Putamen (tissue), 1 donor: ENCODE measurements around the gene TMEM253.

Source experiments
- DNase-seq: peaks from one replicate; pipeline ENCODE4 v3.0.0-alpha.2; 2016; ENCODE audit warnings: low spot score

Gene TMEM253

DNA sequence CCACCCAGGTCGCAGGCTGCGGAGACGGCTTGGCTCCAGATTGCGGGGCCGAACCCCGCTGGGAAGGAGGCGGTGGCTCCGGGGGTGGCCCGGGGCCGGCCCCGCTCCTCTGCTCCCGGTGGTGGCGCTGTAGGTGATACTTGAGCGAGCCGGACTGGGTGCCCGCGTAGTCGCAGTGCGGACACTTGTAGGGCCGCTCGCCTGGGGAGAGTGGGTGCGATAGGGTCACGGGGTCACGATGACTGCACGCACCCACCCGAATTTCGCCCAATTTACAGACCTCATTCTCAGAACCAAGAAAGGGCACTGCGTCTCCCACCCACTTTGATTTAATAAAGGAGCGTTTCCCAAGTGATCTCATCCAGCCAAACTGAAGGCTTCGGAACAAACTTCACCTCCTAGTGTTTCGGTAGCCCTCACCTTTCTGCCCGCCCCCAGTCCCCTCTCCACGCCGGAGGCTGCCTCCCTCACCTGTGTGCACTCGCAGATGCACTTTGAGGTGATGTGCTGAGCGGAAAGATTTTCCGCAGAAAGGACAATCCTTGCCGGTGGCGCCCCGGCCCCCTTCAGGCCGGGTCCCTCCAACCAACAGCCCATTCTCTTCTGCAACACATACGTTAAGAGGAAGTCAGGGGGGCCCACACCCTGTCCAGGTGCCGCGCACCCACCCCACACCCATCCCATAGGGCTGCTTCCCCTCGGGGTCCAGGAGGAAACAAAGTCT, 9.8 kb upstream of the TMEM253 start:
- DNase-seq, result no peak

DNA sequence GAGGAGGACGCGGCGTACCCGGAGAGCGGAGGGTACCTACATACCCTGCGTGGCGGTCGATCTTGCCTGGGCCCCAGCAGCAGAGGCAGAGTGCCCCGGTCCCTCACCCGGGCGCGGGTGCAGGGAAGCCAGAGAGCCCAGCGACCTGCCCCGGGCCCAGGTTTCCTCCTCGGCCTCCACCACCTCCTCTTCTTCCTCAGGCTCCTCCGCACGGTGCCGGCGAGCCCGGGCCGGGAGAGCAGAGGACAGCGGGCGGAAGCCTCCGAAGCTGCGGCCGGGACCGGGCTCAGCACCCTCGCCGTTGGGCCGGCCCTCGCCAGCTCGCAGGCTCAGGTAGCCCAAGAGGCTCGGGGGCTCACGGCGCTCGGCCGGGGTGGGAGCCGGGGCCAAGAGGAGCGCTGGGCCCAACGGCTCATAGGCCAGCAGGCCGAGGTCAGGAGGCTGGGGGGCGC, 9.0 kb upstream of the TMEM253 start:
- no peak for DNase-seq

DNA sequence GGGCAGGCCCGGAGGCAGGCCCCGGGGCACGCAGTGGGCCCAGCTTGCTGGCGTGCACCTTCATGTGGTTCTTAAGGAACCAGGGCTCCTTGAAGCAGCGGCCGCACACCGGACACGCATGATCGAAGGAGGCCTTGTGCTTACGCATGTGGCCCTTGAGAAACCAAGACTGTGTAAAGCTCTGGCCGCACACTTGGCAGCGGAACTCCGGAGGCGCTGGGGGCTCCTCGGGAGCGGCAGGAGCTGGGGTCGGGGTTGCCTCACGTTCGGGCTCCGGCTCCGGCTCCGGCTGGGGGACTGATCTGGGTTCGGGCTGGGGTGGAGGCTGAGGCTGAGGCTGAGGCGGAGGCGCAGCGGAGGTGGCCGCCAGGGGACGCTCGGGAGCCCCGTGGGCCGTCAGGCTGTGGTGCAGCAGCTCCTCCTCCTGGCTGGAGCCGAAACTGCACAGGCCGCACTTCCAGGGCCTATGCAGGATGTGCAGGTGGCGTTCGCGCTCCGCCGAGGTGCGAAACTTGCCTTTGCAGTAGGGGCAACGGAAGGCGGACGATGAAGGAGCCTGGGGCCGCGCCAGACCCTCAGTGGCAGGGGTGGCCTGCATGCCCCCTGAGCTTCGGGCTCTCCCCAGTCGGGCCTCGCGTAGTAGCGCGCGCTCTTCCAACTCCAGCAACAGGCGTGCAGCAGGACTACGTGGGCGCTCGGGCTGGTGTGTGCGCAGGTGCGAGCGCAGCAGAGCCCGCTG, 8.4 kb upstream of the TMEM253 start:
- peak; percentile 56 for DNase-seq

DNA sequence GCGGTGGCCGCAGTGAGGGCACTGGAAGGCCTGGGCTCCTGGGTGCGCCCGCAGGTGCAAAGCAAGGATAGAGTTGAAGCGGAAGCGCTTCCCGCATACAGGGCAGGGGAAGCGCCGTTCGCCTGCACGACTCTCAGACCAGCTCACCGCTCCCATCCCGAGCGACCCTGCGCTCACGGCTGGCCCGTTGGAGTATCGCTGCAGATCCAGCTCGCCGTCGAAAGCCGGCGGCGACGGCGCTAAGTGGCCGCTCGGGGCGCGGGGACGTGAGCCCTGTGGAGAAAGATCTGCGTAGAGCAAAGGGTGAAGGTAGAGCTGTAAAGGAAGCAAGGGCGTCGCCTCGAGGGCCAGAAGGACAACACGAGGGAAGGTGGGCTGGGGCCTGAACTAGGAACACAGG, 7.8 kb upstream of the TMEM253 start:
- no peak for DNase-seq

DNA sequence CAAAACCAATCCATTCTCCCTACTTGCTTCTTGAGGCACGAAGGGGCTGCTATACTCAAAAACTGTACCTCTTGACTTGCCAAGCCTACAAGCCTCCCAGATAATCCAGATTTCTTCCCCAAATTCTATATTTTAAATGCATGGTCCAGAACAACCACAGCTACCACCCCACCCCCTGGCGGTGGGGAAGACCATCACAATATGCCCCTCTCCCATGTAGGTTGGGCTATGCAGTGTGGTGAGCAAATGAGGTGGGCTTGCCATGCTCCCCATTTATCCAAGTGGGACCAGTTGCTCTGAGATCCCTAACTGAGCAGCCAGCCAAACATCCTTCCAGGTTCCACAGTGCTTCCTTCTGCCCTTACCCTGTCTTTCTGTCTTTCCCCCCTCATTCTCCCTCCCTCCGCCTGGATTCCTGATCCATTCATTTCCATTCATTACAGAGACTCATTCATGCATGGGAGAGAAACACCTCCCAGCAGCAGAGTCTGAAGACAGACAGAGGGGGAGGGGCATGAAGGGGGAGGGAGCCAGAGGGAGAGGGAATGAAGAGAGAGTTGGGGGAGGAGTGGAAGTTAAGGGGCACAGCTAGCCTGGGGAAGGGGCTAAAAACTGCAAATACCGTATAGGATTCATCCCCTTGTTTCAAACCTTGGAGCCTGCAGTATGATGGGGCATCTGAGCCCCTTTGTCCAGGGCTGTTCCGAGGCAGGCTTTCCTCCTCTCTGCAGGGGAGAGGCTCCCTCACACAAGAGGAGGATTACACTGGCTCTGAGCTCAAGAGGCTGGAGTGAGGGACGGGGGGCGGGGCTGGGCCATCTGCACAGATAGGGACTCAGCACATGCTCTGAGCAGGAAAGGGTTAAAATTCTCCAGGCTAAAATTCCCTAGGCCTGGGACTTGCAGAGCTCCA, 6.8 kb upstream of the TMEM253 start:
- no peak for DNase-seq

DNA sequence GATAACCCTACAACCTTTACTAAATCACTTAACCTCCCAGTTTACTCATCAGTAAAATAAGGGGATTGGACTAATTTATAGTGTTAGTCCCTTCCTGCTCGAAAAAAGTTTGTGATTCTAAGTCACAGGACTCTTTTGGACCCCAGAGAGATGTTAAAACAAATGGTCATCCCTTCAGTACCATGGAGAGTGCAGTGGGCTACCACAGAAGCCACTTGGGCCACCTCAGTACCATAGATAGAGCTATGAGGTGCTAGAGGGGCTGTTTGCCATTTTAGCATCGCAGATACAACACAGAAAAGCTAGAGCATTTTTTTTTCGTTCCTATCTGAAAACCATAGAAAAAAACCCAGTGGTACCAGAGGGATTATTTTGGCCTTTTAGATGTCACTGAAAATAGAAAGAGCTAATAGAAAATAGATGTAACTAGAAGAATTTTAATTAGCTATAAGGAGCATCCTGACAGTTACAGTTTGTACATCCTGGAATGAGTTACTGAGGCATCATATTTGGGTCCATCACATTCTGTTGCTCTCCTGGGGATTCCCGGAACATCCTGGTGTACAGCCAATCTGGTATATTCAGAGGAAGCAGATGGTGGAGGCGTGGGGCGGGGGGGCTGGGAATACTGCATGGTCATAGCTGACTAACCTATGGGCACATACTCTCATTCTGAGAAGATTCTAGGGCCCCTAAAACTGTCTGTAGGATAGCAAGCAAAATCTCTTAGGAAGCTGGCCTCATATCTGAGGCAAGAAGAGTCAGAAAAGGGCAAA, 5.2 kb upstream of the TMEM253 start:
- no peak for DNase-seq

DNA sequence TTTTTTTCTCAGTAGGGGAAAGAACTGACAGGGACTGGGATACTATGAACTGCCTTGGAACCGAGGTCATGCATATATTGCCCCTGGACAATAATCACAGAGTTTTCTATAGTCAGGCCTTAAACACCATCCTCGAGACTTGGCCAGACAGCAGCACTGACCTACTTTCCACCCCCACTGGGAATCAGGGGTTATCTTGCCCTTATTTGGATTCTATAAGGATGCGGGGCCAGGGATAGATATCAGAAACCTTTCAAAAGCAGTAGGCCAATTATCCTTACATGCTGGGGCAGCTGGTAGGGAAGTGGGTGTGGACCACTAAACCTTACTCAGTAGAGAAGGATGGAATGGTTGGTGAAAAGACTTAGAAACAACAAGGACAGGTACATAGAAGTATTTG, 4.4 kb upstream of the TMEM253 start:
- DNase-seq, result no peak

DNA sequence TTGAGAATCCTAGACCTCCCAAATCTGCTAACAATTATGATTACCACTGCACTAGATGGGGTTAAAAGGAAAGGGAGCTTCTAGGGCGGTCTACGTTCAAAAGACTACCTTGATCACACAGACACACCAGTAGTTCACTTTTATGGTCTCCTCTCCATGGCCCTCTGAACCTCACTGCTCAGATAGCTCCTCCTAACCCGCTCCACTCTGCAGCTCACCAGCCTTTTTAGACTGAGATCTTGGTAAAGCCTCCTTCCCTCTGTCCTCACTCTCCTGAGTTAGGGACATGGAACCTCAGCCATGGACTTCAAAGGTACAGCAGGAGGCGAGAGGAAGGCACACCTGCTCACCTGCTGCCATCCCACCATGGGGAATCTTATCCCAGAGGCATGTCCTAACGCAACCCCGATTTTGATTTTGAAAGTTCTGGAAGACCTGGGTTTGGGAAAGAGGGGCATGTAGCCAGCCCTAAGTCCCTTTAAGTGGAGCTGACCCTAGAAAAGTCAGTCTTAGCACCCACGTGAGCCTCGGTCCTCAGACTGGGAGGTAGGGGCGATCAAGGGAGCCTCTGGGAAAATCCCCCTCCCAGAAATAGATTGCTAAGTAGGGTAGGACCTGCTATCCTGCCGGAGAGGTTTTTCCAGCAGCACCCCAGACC, 3.8 kb upstream of the TMEM253 start:
- no peak for DNase-seq

DNA sequence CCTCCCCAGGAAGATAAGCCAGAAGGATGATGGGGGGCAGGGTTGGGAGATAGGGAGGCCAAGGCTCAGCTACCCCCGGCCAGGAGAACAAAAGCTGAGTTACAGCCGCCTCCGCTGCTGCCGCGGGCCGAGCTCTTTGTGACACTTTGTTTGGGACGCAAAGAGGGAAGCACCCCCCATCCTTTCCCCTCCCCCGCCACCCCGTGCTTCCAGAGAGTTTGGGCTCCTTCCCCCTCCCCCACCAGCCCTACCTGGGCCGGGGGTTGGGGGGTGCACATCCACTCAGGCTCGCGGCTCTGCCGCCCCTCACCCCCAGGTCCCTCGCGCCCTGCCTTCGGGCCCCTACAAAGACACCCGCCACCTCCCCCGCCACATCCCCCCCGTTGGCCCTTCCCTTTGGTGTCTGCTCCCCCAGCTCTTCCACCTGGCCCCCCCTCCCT, 3.2 kb upstream of the TMEM253 start:
- no peak for DNase-seq

DNA sequence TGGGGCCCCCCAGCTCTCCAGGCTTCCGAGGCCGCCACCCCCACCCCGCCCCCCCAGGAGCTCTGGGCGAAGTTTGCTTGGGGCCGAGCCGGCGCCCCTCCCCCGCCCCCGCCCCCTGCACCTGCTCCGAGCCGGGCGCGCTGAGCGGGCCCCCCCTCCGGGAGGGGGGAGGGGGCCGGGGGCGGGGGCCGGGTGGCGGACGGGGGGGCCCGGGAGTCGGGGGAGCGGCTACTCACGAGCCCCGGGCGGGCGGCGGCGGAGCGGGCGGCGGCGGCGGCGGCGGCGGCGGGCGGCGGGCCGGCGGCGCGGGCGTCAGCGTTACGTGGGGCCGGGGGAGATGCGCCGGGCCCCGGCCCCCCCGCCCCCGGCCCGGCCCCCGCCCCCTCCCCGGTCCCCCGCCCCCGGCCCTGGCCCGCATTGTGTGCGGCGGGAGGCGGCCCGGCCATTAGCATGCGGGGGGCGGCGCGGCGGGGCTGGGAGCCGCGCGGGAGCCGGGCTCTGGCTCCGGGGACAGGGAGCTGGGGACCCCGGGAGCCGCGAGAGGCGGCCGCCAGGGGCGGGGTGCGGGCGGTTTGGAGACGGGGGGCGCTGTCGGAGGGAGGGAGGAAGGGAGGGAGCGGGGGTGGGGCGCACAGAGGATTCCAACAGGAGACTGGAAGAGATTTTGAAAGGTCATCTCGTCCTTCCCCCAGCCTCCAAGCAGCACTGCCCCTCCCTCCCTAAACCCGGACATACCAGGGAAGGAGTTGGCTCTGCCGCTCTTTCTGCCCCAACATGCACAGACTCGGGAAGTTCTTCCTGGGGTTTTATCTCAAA, 2.6 kb upstream of the TMEM253 start, which contains the start of gene ZNF219:
ZNF219 (minus strand) TSS at position 580 of the 816 bp plus-strand sequence. CDS start 5,064 bp downstream, outside the sequence.
- DNase-seq, result no peak

DNA sequence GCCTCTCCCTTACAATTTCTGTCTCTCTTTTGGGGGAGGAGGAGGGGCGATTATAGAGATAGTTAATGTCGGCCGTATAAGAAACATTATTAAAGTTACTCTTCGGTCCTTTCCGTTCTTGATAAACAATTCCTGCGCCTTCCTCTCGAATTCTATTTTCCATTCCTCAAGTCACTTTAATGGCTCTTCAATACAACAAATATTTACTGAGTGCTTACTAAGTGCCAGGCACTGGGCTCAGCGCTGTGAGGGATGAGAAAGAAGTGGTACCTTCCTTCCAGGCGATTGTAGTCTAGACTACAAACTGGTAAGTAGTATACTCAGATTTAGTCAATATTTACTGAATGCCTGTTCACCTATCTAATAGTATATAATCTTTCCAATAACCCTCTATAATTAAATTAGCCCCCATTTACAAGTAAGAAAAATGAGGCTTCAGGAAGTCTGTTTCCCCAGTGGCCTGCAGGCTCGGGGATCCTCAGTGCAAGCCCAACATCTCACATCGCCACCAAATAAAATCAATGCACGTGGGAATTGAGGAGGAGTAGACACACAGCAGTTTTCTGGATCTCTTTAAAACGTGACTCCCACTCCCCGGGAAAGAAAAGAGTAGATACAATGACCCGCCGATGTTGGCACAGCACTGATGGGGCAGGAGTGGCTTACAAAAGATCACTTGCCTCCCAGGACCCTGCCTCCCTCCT, 1.8 kb upstream of the TMEM253 start:
- DNase-seq, result no peak

DNA sequence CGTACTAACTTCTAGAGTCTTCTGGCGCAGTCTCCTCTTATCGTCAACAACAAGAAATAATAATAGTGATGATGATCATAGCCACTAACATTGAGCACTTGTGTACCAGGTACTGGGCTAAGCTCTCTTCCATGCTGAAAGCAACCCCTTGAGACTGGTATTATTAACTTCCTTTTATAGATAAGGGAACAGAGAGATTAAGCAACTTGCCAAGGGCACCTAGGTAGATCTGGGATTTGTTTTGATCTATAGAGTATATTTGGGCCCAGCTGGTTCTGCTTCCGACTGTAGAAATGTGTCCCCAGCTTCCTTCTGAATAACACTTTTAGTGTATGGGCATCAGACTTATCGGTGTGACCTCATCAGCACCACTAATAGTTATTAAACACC, 1.3 kb upstream of the TMEM253 start:
- no peak for DNase-seq

DNA sequence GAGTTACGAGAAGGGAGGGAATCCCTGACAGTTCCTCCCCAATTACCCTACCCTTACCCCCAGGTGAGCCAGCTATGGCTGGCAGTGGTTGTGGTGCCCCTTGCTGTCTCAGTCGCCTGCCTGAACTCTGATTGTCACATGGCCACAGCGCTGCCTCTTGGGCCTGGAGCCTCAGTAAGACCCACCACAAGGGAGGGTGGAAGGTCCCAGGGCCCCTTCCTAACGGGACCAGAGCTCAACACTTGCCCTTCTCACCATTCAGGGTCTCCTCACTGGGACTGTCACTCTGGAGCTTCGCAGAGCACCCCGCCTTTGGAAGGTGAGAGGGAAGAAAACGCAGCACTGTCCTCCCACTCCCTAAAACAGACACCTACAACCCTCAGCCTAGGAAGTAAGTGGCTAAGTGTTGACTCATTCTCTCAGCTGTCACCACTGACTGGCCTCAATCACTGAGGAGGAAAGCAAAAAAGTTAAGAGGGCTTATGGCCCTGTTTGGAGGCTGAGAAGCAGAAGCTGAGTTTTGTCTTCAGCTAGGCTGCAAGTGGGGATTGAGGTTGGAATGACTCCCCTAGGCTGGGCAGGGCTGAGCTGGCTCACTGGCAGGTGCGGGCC, 1.0 kb downstream of the TMEM253 start:
- DNase-seq, result no peak

DNA sequence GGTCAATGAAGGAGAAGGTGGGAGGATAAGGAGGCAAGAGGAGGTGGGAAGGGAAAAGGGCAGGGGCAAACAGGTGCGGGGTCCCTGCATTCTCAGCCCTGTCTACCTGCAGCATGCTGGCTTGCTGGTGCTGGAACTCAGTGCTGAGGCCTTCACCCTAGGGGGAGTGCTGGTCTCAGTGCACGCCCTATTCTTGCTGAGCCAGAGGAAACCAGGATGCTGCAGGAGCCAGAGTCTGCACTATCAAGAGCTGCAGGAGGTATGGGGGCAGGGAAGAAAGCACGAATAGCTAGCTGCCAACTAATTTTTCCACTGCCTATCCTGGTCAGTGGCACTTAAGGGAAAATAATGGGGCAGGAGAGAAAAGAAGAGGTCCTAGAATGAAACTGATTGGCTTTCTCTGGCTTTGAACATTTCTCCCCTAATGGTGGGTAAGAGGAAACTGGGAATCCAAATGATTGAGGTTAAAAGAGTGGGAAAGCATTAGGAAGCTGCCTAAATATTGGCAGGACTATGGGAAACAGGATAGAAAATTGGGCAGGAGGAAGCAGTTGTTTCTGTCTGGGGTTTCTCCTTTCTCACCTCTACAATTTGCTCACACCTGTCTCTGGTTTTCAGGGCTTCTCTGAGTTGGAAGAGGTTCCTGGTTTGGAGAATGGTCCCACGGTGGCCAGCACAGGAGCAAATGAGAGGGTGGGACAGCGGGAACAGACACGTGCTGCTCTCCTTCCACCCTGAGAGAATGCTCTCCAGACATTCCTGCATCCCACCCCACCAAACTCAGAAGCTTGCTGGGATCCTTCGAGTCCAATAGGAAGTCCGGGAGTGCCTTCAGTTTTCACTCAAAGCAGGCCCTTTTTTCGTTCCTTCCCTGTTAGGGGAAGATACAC, 1.9 kb downstream of the TMEM253 start:
- DNase-seq, result no peak

DNA sequence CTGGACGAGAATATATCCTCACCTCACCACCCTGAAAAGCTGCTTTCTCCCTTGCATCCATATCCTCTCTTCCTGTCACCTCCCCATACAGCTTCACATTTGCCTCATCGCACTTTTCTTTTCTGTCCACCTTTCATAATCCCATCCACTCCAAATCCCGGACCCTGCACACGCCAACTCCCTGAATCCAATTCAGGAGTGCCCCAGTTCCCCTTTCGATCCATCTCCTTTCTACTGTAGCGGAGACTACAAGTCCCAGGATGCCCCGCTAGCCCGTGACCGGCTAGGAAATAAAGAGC, 2.5 kb downstream of the TMEM253 start:
- no peak for DNase-seq

DNA sequence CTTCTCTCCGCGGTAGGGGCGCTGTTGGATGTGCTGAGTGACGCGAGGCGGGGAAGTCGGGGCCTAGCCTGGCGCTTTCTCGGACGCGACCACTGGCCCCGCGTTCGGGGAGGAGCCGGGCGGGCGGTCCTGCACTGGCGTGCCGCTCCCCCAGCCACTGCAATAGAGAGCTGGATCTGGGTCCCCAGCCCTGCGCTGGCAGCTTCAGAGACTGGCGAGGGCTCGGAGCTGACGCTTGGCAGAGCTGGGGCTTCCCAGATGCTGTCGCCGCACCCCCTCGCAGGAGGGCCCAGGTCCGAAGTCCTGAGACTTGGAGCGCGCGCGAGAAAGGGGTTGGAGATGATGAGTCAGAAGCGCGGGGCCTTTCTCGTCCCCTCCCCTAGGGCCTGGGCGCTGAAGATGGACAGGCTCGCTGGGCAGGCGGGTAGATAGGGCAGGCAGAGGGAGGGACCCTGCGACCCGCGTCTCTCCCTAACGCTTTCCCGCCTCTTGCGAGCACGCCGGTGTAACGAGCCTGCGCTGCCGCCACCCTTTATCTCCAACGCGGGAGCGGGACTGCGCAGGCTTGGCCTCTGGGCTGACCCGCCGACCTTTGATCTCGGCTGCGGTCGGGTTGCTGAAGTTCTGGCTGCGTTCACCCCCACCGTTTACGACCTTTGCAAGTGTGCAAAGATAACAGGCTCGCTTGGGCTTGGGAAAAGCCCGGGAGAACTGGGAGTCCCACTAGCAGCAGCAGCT, 3.0 kb downstream of the TMEM253 start:
- peak; percentile 98 for DNase-seq

DNA sequence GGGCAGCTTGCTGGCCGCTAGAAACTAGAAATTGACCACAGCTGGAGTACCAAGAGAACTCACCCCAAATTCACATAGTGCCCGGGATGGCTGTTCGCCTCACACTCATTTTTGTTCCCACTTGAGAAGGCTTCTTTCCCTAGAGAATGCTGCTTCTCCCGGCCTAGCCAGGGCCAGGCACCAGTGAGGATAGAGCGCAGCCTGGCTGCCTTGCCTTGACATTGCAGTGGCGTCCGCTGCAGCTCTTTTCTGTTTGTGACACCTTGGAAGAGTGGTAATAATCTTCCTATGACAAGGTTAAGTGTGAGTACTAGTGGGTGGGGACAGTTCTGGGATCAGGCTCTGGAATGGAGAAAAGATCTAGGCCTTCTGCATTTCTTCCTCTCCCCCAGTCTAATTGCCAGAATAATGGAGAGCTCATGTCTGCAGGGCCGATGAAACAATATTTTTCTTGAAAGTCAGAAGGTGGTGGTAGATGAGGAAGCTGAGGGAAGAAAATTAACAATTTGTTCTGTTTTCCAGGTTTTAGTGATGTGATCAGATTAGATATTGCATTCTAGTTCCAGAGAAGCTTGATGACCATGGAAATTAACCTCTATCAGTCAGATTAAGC, 3.7 kb downstream of the TMEM253 start:
- peak; percentile 85 for DNase-seq
